ENCODE results near the gene DDX19B.

- TF ChIP-seq, protein P1, sequence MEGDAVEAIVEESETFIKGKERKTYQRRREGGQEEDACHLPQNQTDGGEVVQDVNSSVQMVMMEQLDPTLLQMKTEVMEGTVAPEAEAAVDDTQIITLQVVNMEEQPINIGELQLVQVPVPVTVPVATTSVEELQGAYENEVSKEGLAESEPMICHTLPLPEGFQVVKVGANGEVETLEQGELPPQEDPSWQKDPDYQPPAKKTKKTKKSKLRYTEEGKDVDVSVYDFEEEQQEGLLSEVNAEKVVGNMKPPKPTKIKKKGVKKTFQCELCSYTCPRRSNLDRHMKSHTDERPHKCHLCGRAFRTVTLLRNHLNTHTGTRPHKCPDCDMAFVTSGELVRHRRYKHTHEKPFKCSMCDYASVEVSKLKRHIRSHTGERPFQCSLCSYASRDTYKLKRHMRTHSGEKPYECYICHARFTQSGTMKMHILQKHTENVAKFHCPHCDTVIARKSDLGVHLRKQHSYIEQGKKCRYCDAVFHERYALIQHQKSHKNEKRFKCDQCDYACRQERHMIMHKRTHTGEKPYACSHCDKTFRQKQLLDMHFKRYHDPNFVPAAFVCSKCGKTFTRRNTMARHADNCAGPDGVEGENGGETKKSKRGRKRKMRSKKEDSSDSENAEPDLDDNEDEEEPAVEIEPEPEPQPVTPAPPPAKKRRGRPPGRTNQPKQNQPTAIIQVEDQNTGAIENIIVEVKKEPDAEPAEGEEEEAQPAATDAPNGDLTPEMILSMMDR (optimal IDR thresholded peaks at IDR 0.05 in 1 of 3, IDR thresholded peaks at IDR 0.05 in 1 of 3, conservative IDR thresholded peaks at IDR 0.05 in 1 of 3; ENCODE audit: extremely low read depth in 1 of 3, insufficient read depth in 2 of 3, low read length in 3 of 3): no peak
- TF ChIP-seq EZH2 (IDR thresholded peaks at IDR 0.05; ENCODE audit: low read length): no peak
Observed at GRCh38 chr16:70380248-70380918, 81.4 kb downstream of the DDX19B start.
